Upper lobe of left lung (tissue), 4 donors: ENCODE results near the gene CALB2.

ENCODE experiments used
- EP300 ChIP-seq, 4 donors: sonication (generic); formaldehyde crosslinking; IDR thresholded peaks; one replicate each; pipeline ENCODE4 v1.5.1; 2017; ENCODE audit warnings: antibody characterized with exemption in 4 of 4, control low read depth in 2 of 4
- POLR2A ChIP-seq, 4 donors: fragments of 450-650 bp; IDR thresholded peaks; one replicate each; pipeline ENCODE4 v1.5.1; 2016 to 2017; ENCODE audit warnings: antibody characterized with exemption in 4 of 4, mild to moderate bottlenecking in 2 of 4
- POLR2AphosphoS5 ChIP-seq, 2 donors: sonication (generic); formaldehyde crosslinking; IDR thresholded peaks; one replicate each; pipeline ENCODE4 v1.5.1; 2017; ENCODE audit warnings: antibody characterized with exemption in 2 of 2
- TF ChIP-seq, protein P1 (sequence below), 6 experiments: fragments of 450-650 bp in 4 of 6; fragments of 200-600 bp in 2 of 6; sonication (generic) in 2 of 6; IDR thresholded peaks; one replicate each; pipeline ENCODE4 v1.5.1; 2016 to 2019; ENCODE audit warnings: antibody characterized with exemption in 6 of 6

DNA sequence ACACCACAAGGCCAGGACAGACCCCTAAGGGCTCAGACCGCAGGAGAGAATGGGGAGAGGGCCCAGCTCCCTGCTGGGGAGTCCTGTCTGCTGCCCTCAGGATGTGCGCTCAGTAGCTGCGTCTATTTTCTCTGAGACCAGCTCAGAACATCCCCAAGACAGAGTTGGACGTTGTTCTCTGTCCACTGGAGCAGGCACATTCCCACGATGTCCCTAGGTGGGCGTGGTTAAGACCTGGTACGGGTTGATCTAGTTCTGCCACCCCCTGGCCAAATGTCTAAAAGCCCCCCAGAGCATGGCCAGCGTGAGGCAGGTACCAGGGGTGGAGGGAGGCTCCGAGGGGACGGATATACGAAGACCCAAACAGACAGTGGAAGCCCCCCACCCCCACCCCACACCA lies 842 bp upstream of the CALB2 start:
- no peak for TF ChIP-seq POLR2A (IDR thresholded peaks at IDR 0.05)
- TF ChIP-seq, protein P1, sequence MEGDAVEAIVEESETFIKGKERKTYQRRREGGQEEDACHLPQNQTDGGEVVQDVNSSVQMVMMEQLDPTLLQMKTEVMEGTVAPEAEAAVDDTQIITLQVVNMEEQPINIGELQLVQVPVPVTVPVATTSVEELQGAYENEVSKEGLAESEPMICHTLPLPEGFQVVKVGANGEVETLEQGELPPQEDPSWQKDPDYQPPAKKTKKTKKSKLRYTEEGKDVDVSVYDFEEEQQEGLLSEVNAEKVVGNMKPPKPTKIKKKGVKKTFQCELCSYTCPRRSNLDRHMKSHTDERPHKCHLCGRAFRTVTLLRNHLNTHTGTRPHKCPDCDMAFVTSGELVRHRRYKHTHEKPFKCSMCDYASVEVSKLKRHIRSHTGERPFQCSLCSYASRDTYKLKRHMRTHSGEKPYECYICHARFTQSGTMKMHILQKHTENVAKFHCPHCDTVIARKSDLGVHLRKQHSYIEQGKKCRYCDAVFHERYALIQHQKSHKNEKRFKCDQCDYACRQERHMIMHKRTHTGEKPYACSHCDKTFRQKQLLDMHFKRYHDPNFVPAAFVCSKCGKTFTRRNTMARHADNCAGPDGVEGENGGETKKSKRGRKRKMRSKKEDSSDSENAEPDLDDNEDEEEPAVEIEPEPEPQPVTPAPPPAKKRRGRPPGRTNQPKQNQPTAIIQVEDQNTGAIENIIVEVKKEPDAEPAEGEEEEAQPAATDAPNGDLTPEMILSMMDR (IDR thresholded peaks at IDR 0.05), result no peak
- TF ChIP-seq POLR2AphosphoS5 (IDR thresholded peaks at IDR 0.05), result no peak
- TF ChIP-seq EP300 (IDR thresholded peaks at IDR 0.05), result no peak
